NCI-H2227 (cell line): ENCODE data around the gene FFAR4.

ENCODE experiments used
- DNase-seq: peaks from one replicate; lab custom pipeline; 2025; ENCODE audit not compliant: unreplicated experiment; lab: John Stamatoyannopoulos, UW

Gene FFAR4

GRCh38 chr10:93599335-93599734 lies 32.9 kb downstream of the FFAR4 start:
- no peak for DNase-seq

GRCh38 chr10:93599778-93600177 lies 33.3 kb downstream of the FFAR4 start:
- no peak for DNase-seq

GRCh38 chr10:93600446-93601145 lies 34.1 kb downstream of the FFAR4 start:
- peak; percentile 11 for DNase-seq

GRCh38 chr10:93601146-93601773 lies 34.8 kb downstream of the FFAR4 start, which contains the start of gene RBP4:
TSS of gene RBP4 (minus strand) at chr10:93601235. CDS start at chr10:93601028, 207 bp downstream.
- no peak for DNase-seq

- DNase-seq = no peak
These were observed 35.3 kb downstream of the FFAR4 start for GRCh38 chr10:93601774-93602162.

- DNase-seq = no peak
These were observed 36.6 kb downstream of the FFAR4 start for GRCh38 chr10:93603023-93603422.

GRCh38 chr10:93604146-93604545 lies 37.7 kb downstream of the FFAR4 start:
- DNase-seq = peak; percentile 28

- no peak for DNase-seq
These were observed 42.0 kb downstream of the FFAR4 start for GRCh38 chr10:93608421-93608820.

GRCh38 chr10:93612311-93612710 lies 45.8 kb downstream of the FFAR4 start, which contains the start of gene PDE6C:
TSS of gene PDE6C (plus strand) at chr10:93612537. CDS start at chr10:93612726, 189 bp downstream.
- no peak for DNase-seq

- no peak for DNase-seq
These were observed 46.7 kb downstream of the FFAR4 start for GRCh38 chr10:93613126-93613525.

- no peak for DNase-seq
These were observed 47.8 kb downstream of the FFAR4 start for GRCh38 chr10:93614101-93614825.

GRCh38 chr10:93615576-93616235 lies 49.2 kb downstream of the FFAR4 start:
- no peak for DNase-seq

GRCh38 chr10:93620925-93621324 lies 54.5 kb downstream of the FFAR4 start:
- DNase-seq = no peak

GRCh38 chr10:93622942-93623341 lies 56.5 kb downstream of the FFAR4 start:
- DNase-seq = no peak

- no peak for DNase-seq
These were observed 62.4 kb downstream of the FFAR4 start for GRCh38 chr10:93628858-93629257.

GRCh38 chr10:93629647-93630305 lies 63.3 kb downstream of the FFAR4 start:
- no peak for DNase-seq

- DNase-seq = peak; percentile 6
These were observed 64.4 kb downstream of the FFAR4 start for GRCh38 chr10:93630625-93631557.
